AG09319 (cell line): ENCODE data around the gene MZB1.

Experiments used
- DNase-seq: peaks from one replicate; pipeline ENCODE4 v3.0.0-alpha.2; 2010; ENCODE audit warnings: low read depth; ENCODE audit errors: extremely low read depth
- TF ChIP-seq, protein P1 (sequence below): IDR thresholded peaks from 2 replicates; pipeline ENCODE4 v1.5.1; 2011; ENCODE audit warnings: low read depth, mild to moderate bottlenecking, inconsistent platforms, low read length, moderate library complexity

Gene MZB1

DNA sequence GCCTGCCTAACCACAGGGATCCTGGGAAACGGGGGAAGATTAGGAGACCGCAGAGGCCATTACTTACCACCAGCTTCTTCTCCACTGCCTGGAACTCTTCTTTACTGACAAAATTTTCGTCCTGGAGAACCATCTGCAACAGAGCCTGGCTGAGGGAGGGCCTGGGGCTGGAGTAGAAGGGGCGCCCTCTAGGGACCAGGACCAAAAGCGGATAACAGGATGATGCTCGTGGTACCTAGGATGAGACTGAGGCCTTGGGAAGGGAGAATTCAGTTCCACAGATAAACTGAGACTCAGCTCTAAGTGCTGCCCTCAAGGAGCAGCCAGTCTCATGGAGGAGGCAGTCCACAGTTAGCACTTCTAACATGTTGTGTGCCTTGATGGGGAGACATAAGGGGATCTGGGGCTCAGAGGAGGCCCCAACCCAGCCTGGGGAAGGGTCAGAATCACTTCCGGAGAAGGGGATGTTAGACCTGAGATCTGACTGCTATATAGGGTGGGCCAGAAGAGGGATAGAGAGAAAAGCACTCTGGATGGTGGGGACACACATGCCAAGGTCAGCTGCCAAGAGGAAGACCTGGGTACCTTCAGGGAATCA, 12.9 kb upstream of the MZB1 start:
- TF ChIP-seq, protein P1, sequence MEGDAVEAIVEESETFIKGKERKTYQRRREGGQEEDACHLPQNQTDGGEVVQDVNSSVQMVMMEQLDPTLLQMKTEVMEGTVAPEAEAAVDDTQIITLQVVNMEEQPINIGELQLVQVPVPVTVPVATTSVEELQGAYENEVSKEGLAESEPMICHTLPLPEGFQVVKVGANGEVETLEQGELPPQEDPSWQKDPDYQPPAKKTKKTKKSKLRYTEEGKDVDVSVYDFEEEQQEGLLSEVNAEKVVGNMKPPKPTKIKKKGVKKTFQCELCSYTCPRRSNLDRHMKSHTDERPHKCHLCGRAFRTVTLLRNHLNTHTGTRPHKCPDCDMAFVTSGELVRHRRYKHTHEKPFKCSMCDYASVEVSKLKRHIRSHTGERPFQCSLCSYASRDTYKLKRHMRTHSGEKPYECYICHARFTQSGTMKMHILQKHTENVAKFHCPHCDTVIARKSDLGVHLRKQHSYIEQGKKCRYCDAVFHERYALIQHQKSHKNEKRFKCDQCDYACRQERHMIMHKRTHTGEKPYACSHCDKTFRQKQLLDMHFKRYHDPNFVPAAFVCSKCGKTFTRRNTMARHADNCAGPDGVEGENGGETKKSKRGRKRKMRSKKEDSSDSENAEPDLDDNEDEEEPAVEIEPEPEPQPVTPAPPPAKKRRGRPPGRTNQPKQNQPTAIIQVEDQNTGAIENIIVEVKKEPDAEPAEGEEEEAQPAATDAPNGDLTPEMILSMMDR: peak; percentile 28
- no peak for DNase-seq

DNA sequence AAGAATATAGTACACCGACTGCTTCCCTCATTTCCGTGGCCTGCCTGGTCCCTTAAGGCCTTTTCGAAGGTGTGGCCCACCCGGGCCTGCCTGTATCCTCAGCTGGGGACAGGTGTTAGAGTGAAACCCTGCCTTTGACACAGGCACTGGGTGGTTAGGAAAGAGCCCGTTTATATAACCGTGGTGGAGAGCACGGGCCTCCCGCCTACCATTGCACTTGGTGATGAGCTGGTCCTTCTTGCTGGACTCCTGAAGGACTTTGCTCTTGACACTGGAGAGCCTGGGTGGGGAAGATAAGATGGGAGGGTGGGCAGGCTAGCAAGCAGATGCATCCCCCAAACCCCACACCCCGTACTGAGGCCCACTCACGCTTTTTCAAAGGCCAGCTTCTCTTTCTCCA, 11.8 kb upstream of the MZB1 start:
- no peak for DNase-seq
- TF ChIP-seq, protein P1: no peak

GRCh38 chr5:139399501-139400121, 9.9 kb upstream of the MZB1 start:
- TF ChIP-seq, protein P1: no peak
- DNase-seq: no peak

GRCh38 chr5:139397921-139398320, 8.2 kb upstream of the MZB1 start:
- DNase-seq: no peak

DNA sequence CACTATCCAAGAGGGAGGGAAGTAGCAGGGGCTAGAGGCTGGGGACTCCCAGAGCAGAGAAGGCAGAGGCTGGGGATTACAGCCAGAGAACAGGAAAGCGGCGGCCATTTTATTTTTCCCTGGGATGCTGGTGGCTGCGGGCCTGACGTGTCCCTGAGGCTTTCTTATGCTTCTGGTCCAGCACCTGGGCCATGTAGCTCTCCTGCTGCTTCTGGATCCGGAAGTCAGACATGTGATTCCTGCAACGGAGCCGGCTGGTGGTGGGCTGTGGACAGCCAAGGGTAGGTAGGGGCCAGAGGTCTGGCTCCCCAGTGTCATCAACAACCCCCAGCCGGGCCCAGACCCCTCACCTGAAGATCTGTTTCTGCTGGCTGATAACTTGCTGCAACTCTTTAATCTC, 7.0 kb upstream of the MZB1 start:
- TF ChIP-seq, protein P1: no peak
- no peak for DNase-seq

More at GRCh38 chr5:139397921-139398320, 8.2 kb upstream of the MZB1 start:
- TF ChIP-seq, protein P1: no peak

- TF ChIP-seq, protein P1: no peak; the same call in 1 of the 2 replicates
- no peak for DNase-seq
Observed at GRCh38 chr5:139395844-139396640, 6.3 kb upstream of the MZB1 start.
